GM12878 (cell line): Measurements from ENCODE around the gene PIEZO2. TPM values are rescaled to one million over a fixed set of nuclear protein-coding genes. Genes with fewer than 3 reads are reported as not detected.

Experiments
- ATAC-seq: fragments of 200-7000 bp; cut with Tn5 transposase; 3 replicates; pipeline ENCODE4 v1.9.1; 2020; ENCODE audit warnings: mild to moderate bottlenecking, moderate library complexity
- BruUV-seq: library from RNA; stranded (reverse); fragments of 400-500 nt; replicated peaks from 2 replicates; lab custom pipeline; 2021; lab: Mats Ljungman, UMichigan
- CTCF ChIA-PET: fragments of 300-600 bp; sonication (Branson Sonifier 250); formaldehyde crosslinking; extraction: SDS; loops from one replicate; lab custom pipeline; 2021; ENCODE audit warnings: inconsistent platforms; lab: Yijun Ruan, JAX
- POLR2A ChIA-PET: fragments of 350-600 bp; formaldehyde crosslinking; extraction: SDS; loops from one replicate; lab custom pipeline; 2021; ENCODE audit warnings: inconsistent platforms; lab: Charles Lee
- RAD21 ChIA-PET: fragments of 300-600 bp; sonication (Branson Sonifier 250); formaldehyde crosslinking; loops from one replicate; lab custom pipeline; 2023; ENCODE audit warnings: antibody characterized with exemption; ENCODE audit not compliant: unreplicated experiment; lab: Charles Lee
- SMC1A ChIA-PET: fragments of 300-600 bp; sonication (Branson Sonifier 250); formaldehyde crosslinking; loops from one replicate; lab custom pipeline; 2023; ENCODE audit not compliant: unreplicated experiment, uncharacterized antibody; lab: Charles Lee
- DNase-seq: peaks from one replicate; pipeline ENCODE4 v3.0.0-alpha.2; 2011; ENCODE audit warnings: low read depth, low spot score
- FAIRE-seq: peaks from 3 replicates; lab custom pipeline; 2011; peaks lifted over from hg19 to GRCh38; lab: Jason Lieb, UNC
- H2AFZ ChIP-seq: 2 replicates; pipeline ENCODE4 v1.6.0; 2011; ENCODE audit warnings: low read depth, low read length, control low read depth; ENCODE audit not compliant: control insufficient read depth
- H3K27ac ChIP-seq: 2 replicates; pipeline ENCODE4 v1.5.1; 2011; ENCODE audit warnings: control low read depth; ENCODE audit not compliant: control insufficient read depth, insufficient read depth
- H3K27me3 ChIP-seq, 2 experiments: replicated peaks in 1 of 2; 2 replicates each; pipeline versions ENCODE4 v1.6.0 to v1.6.1; 2011; ENCODE audit warnings: low read length in 1 of 2; ENCODE audit not compliant: control insufficient read depth in 2 of 2, insufficient read depth in 2 of 2
- H3K36me3 ChIP-seq, 2 experiments: 2 replicates each; pipeline ENCODE4 v1.5.1; 2011; ENCODE audit warnings: low read length in 1 of 2; ENCODE audit not compliant: control insufficient read depth in 2 of 2, insufficient read depth in 2 of 2
- H3K4me1 ChIP-seq: 2 replicates; pipeline ENCODE4 v1.6.1; 2011; ENCODE audit warnings: mild to moderate bottlenecking, low read length, moderate library complexity, mixed read lengths; ENCODE audit not compliant: control insufficient read depth, insufficient read depth
- H3K4me2 ChIP-seq: 2 replicates; pipeline ENCODE4 v1.6.0; 2011; ENCODE audit warnings: control low read depth; ENCODE audit not compliant: control insufficient read depth, insufficient read depth
- H3K4me3 ChIP-seq: fragments of 200-600 bp; sonication (generic); 2 replicates; pipeline ENCODE4 v1.5.1; 2016
- H3K79me2 ChIP-seq: 2 replicates; pipeline ENCODE4 v1.6.0; 2011; ENCODE audit warnings: low read length; ENCODE audit not compliant: control insufficient read depth, insufficient read depth
- H3K9ac ChIP-seq: 2 replicates; pipeline ENCODE4 v1.8.0; 2011; ENCODE audit warnings: low read length, control low read depth, mixed read lengths; ENCODE audit not compliant: control insufficient read depth, insufficient read depth
- H3K9me3 ChIP-seq: replicated peaks from 3 replicates; pipeline ENCODE4 v1.5.1; 2011; ENCODE audit warnings: mild to moderate bottlenecking, low read length; ENCODE audit not compliant: control insufficient read depth, insufficient read depth
- H4K20me1 ChIP-seq: 2 replicates; pipeline ENCODE4 v1.6.0; 2011; ENCODE audit not compliant: control insufficient read depth, insufficient read depth
- BCL11A ChIP-seq: IDR thresholded peaks from 2 replicates; pipeline ENCODE4 v1.6.1; 2011; ENCODE audit warnings: low read depth, low read length
- E4F1 ChIP-seq: fragments of 450-650 bp; IDR thresholded peaks from 2 replicates; pipeline ENCODE4 v1.6.1; 2018; ENCODE audit warnings: borderline replicate concordance, mild to moderate bottlenecking; ENCODE audit not compliant: partially characterized antibody
- ELK1 ChIP-seq: IDR thresholded peaks from 2 replicates; pipeline ENCODE4 v1.6.1; 2012; ENCODE audit warnings: low read depth, low read length, improper control_type of control experiment
- FOXK2 ChIP-seq: fragments of 450-650 bp; IDR thresholded peaks from 2 replicates; pipeline ENCODE4 v1.6.1; 2017; ENCODE audit warnings: mild to moderate bottlenecking, moderate library complexity
- HDAC6 ChIP-seq: fragments of 200-600 bp; sonication (generic); IDR thresholded peaks from one replicate; pipeline ENCODE4 v1.8.0; 2017; ENCODE audit warnings: antibody characterized with exemption; ENCODE audit not compliant: unreplicated experiment
- JUND ChIP-seq: IDR thresholded peaks from 2 replicates; pipeline ENCODE4 v1.6.1; 2012; ENCODE audit warnings: low read depth, mild to moderate bottlenecking, low read length, improper control_type of control experiment, moderate library complexity
- NFXL1 ChIP-seq: fragments of 450-650 bp; IDR thresholded peaks from 2 replicates; pipeline ENCODE4 v1.6.1; 2017; ENCODE audit warnings: antibody characterized with exemption, mild to moderate bottlenecking, borderline replicate concordance
- PML ChIP-seq: IDR thresholded peaks from 2 replicates; pipeline ENCODE4 v1.6.1; 2012; ENCODE audit warnings: low read length, inconsistent platforms
- SREBF2 ChIP-seq: IDR thresholded peaks from 2 replicates; pipeline ENCODE4 v1.6.1; 2012; ENCODE audit warnings: mild to moderate bottlenecking, low read length
- TBL1XR1 ChIP-seq: IDR thresholded peaks from 2 replicates; pipeline ENCODE4 v1.6.1; 2012; ENCODE audit warnings: low read depth, low read length, improper control_type of control experiment
- USF1 ChIP-seq: IDR thresholded peaks from 2 replicates; pipeline ENCODE4 v1.6.1; 2011; ENCODE audit warnings: borderline replicate concordance, low read depth, mild to moderate bottlenecking, moderate library complexity, mixed read lengths, low read length; ENCODE audit not compliant: insufficient read depth; ENCODE audit errors: extremely low read length
- ZBTB40 ChIP-seq: fragments of 450-650 bp; IDR thresholded peaks from 2 replicates; pipeline ENCODE4 v1.6.1; 2016; ENCODE audit warnings: mild to moderate bottlenecking, moderate library complexity, borderline replicate concordance
- ZNF217 ChIP-seq: fragments of 450-650 bp; IDR thresholded peaks from 2 replicates; pipeline ENCODE4 v1.6.1; 2017; ENCODE audit warnings: antibody characterized with exemption, mild to moderate bottlenecking
- WGBS: methylation state at CpG from one replicate; pipeline ENCODE4 v1.1.6; 2016; ENCODE audit warnings: low lambda C conversion rate; ENCODE audit not compliant: insufficient replicate concordance, insufficient coverage; ENCODE audit errors: missing lambda C conversion rate; 5-methylcytosine and 5-hydroxymethylcytosine counted together
- in situ Hi-C: fragments of 300-500 bp; cut with MboI; formaldehyde crosslinking; loops from 9 replicates; pipeline ENCODE4 v1.14.3; 2018; ENCODE audit warnings: mixed read lengths
- intact Hi-C: fragments of 100-400 bp; cut with micrococcal nuclease; formaldehyde crosslinking; loops from one replicate; pipeline ENCODE4 v1.14.2; 2022; ENCODE audit not compliant: unreplicated experiment
- polyA plus RNA-seq, 11 experiments: library from polyadenylated mRNA; depleted of rRNA in 4 of 11; unstranded in 6 of 11; stranded (reverse) in 5 of 11; fragments of >200 nt; fragmentation: Nextera tagmentation in 4 of 11; fragmentation: Illumina TruSeq in 1 of 11; extraction: Ambion mirVana in 4 of 11; extraction: Trizol in 1 of 11; gene quantifications; 1 replicate in 1 of 11; 2 replicates in 10 of 11; pipeline versions ENCODE4 v1.2.1 to v1.2.3, GENCODE V29; 2011 to 2016; ENCODE audit warnings: inconsistent platforms in 2 of 11, missing spikeins in 2 of 11, low read depth in 1 of 11
- total RNA-seq, 4 experiments: library from RNA; depleted of rRNA in 3 of 4; stranded (reverse); fragments of >200 nt in 3 of 4; fragmentation: Illumina TruSeq in 1 of 4; extraction: Trizol in 1 of 4; gene quantifications; 2 replicates each; pipeline versions ENCODE4 v1.2.1 to v1.2.3, GENCODE V29; 2013 to 2021

Gene PIEZO2
- total and polyA plus RNA-seq, 10 of the 15 experiments (the other 5 are each of a cell fraction or from before 2014, with no cell fraction given): 6.7 to 42.3 (median 27.4) TPM

GRCh38 chr18:10850840-10851239 is 298.5 kb downstream of the PIEZO2 start:
- no peak overlapping the region for H2AFZ ChIP-seq
- H3K4me2 ChIP-seq: no peak overlapping the region
- no peak for FAIRE-seq
- SMC1A ChIA-PET: interaction anchor here (0.6 to 12.5 kb wide), 58 partner anchors 8 to 880 kb away, joined by 3 to 256 read pairs (median 4); partner anchors contain the start of gene PIEZO2
- H3K9ac ChIP-seq: 0 out of 2 replicates have a peak overlapping the region, but pooled peaks have one; percentile 8
- peak overlapping the region; percentile 69; the same call in 1 of the 2 replicates for H3K27ac ChIP-seq
- H3K4me3 ChIP-seq: no peak overlapping the region
- ATAC-seq: no peak
- RAD21 ChIA-PET: interaction anchor here (0.7 to 7.9 kb wide), 42 partner anchors 9 to 325 kb away, joined by 3 to 157 read pairs (median 5); partner anchors contain the start of genes NAPG and PIEZO2
- DNase-seq: no peak
- H4K20me1 ChIP-seq: no peaks in the 10 kb centered on the region
- peaks cover 7% of the 10 kb centered on the region; the same call in 2 of the 3 replicates for H3K9me3 ChIP-seq
- intact Hi-C loops: loop anchor here (1.0 to 2.0 kb wide), 5 partner anchors 64 to 303 kb away; no protein-coding TSS in a partner anchor
- peaks cover 28% of the 10 kb centered on the region; the same call in 1 of the 2 replicates for H3K4me1 ChIP-seq
- peaks cover 0 to 14% of the 10 kb centered on the region in 2 experiments; a peak in 2 of 4 replicates for H3K36me3 ChIP-seq
- no peaks in the 10 kb centered on the region for H3K27me3 ChIP-seq
- POLR2A ChIA-PET: interaction anchor here (0.7 to 2.4 kb wide), 10 partner anchors 12 to 300 kb away, joined by 3 to 11 read pairs (median 6); partner anchors contain the start of gene PIEZO2
- CTCF ChIA-PET: interaction anchor here (0.7 to 10.6 kb wide), 44 partner anchors 11 to 460 kb away, joined by 3 to 225 read pairs (median 5); partner anchors contain the start of gene PIEZO2
- peaks cover 3% of the 10 kb centered on the region for H3K79me2 ChIP-seq
- WGBS: 0% methylated on average over 1 of the region's 1 CpG
- TF ChIP-seq FOXK2: no peak
- TF ChIP-seq PML: no peak
- no peak for TF ChIP-seq ELK1
- no peak for TF ChIP-seq E4F1
- TF ChIP-seq SREBF2: no peak
- TF ChIP-seq ZNF217: no peak
- TF ChIP-seq TBL1XR1: no peak
- TF ChIP-seq ZBTB40: no peak
- TF ChIP-seq USF1: no peak
- TF ChIP-seq HDAC6: no peak
- no peak for TF ChIP-seq NFXL1
- TF ChIP-seq JUND: no peak
- TF ChIP-seq BCL11A: no peak
- BruUV-seq: no TSS peak
- in situ Hi-C loops: loop anchor here (5.0 kb wide), 2 partner anchors 191 to 286 kb away; no protein-coding TSS in a partner anchor
